Endodermal cell (in vitro differentiated cells): ENCODE data around the gene CCDC9. TPM values are rescaled to one million over a fixed set of nuclear protein-coding genes. Genes with fewer than 3 reads are reported as not detected.

Experiments used
- DNase-seq: peaks from one replicate; pipeline ENCODE4 v3.0.0-alpha.2; 2017
- H3K27ac ChIP-seq: 2 replicates; pipeline ENCODE4 v1.5.1; 2013; ENCODE audit warnings: mild to moderate bottlenecking, low read depth, low read length, moderate library complexity
- H3K27me3 ChIP-seq: 2 replicates; pipeline ENCODE4 v1.6.1; 2013; ENCODE audit warnings: mild to moderate bottlenecking, low read length, moderate library complexity; ENCODE audit not compliant: insufficient read depth, control insufficient read depth, poor library complexity, severe bottlenecking
- H3K36me3 ChIP-seq: 2 replicates; pipeline ENCODE4 v1.7.0; 2013; ENCODE audit warnings: mild to moderate bottlenecking, low read length, moderate library complexity; ENCODE audit not compliant: control insufficient read depth, insufficient read depth
- H3K4me1 ChIP-seq: one replicate; pipeline ENCODE4 v1.7.0; 2013; ENCODE audit warnings: low read length; ENCODE audit not compliant: control insufficient read depth, insufficient read depth
- H3K4me3 ChIP-seq: 2 replicates; pipeline ENCODE4 v1.5.1; 2013; ENCODE audit warnings: mild to moderate bottlenecking, low read length, moderate library complexity
- H3K9ac ChIP-seq: 2 replicates; pipeline ENCODE4 v1.6.1; 2013; ENCODE audit warnings: mild to moderate bottlenecking, low read length, moderate library complexity; ENCODE audit not compliant: poor library complexity, severe bottlenecking; ENCODE audit errors: extremely low read depth
- H3K9me3 ChIP-seq: 2 replicates; pipeline ENCODE4 v1.6.1; 2013; ENCODE audit warnings: mild to moderate bottlenecking, low read length, moderate library complexity; ENCODE audit not compliant: control insufficient read depth
- H3K27ac Mint-ChIP-seq: 2 replicates; pipeline ENCODE4 v1.8.0; 2020; ENCODE audit warnings: mixed read lengths
- H3K27me3 Mint-ChIP-seq: 2 replicates; pipeline ENCODE4 v1.8.0; 2021; ENCODE audit warnings: mild to moderate bottlenecking, mixed read lengths; ENCODE audit not compliant: insufficient read depth
- H3K36me3 Mint-ChIP-seq: 2 replicates; pipeline ENCODE4 v1.8.0; 2020; ENCODE audit warnings: low read depth, mixed read lengths
- H3K4me1 Mint-ChIP-seq: 2 replicates; pipeline ENCODE4 v1.8.0; 2020; ENCODE audit warnings: mixed read lengths
- H3K4me3 Mint-ChIP-seq: 2 replicates; pipeline ENCODE4 v1.8.0; 2020; ENCODE audit warnings: mild to moderate bottlenecking, moderate library complexity, mixed read lengths
- H3K9me3 Mint-ChIP-seq: 2 replicates; pipeline ENCODE4 v1.8.0; 2020; ENCODE audit warnings: mild to moderate bottlenecking, mixed read lengths
- CTCF ChIP-seq: fragments of 200-600 bp; sonication (generic); conservative IDR thresholded peaks from 2 replicates; pipeline ENCODE4 v1.5.0; 2021; ENCODE audit warnings: antibody characterized with exemption, mild to moderate bottlenecking
- WGBS, 2 experiments: methylation state at CpG; one replicate each; pipeline versions ENCODE4 v1.1.5 to v1.1.7; 2013; ENCODE audit warnings: missing lambda C conversion rate in 2 of 2, mixed read lengths in 1 of 2; ENCODE audit not compliant: insufficient coverage in 1 of 2, insufficient read length in 1 of 2; 5-methylcytosine and 5-hydroxymethylcytosine counted together
- total RNA-seq, 2 donors: library from RNA; stranded (reverse); fragmentation: NEBNext Ultra II Directional in 1 of 2; extraction: Animal tissue kit (Norgen Biotek cat#: 25700) in 1 of 2; gene quantifications; 2 replicates in 1 of 2; 3 replicates in 1 of 2; pipeline ENCODE4 v1.2.1, GENCODE V29; 2021

CCDC9 gene
- total RNA-seq, 2 donors from 2014 or later = 33.8 to 46.2 TPM

DNA sequence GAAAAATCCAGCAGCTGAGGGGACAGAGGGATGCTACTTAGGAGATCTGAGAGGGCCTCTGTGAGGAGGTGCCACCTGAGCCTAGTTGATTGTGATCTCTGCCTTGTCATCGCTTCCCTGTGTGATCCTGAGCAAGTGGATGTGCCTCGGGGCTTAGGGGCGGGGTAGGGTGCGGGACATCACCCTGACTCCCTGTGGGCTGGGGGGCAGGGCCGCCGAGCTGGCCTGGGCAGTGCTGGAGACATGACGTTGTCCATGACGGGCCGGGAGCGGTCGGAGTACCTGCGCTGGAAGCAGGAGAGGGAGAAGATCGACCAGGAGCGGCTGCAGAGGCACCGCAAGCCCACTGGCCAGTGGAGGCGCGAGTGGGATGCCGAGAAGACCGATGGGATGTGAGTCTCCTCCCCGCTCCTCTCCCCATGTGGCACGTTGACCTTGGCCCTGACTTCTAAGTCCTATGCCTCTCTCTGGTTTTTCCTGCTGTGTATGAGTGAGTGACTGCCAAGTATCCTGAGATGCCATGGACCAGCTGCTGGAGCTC is 10.1 kb downstream of the CCDC9 start:
- H3K36me3 ChIP-seq = peaks cover 63% of the 10 kb centered on the region
- H3K4me1 Mint-ChIP-seq = no peaks in the 10 kb centered on the region
- no peaks in the 10 kb centered on the region for H3K9me3 ChIP-seq
- H3K27ac ChIP-seq = no peak overlapping the region
- DNase-seq = no peak
- H3K4me1 ChIP-seq = no peaks in the 10 kb centered on the region
- H3K4me3 ChIP-seq = no peak overlapping the region
- H3K4me3 Mint-ChIP-seq = no peak overlapping the region
- no peaks in the 10 kb centered on the region for H3K9me3 Mint-ChIP-seq
- H3K36me3 Mint-ChIP-seq = peaks cover 63% of the 10 kb centered on the region
- 96 to 100% methylated on average over 12 to 21 of the region's 21 CpGs for WGBS, 2 experiments
- no peak for TF ChIP-seq CTCF
- no peaks in the 10 kb centered on the region for H3K27me3 ChIP-seq
- H3K27ac Mint-ChIP-seq = no peak overlapping the region
- no peak overlapping the region for H3K9ac ChIP-seq
- no peaks in the 10 kb centered on the region for H3K27me3 Mint-ChIP-seq

- no peaks in the 10 kb centered on the region for H3K27me3 ChIP-seq
- no peak for TF ChIP-seq CTCF
- peaks cover 2% of the 10 kb centered on the region for H3K4me1 Mint-ChIP-seq
- no peaks in the 10 kb centered on the region for H3K4me1 ChIP-seq
- no peaks in the 10 kb centered on the region for H3K9me3 ChIP-seq
- no peak overlapping the region for H3K9ac ChIP-seq
- no peak overlapping the region for H3K4me3 ChIP-seq
- H3K36me3 ChIP-seq = peaks cover 70% of the 10 kb centered on the region
- no peak for DNase-seq
- no peak overlapping the region for H3K4me3 Mint-ChIP-seq
- H3K27ac ChIP-seq = no peak overlapping the region
- no peak overlapping the region for H3K27ac Mint-ChIP-seq
- H3K36me3 Mint-ChIP-seq = peaks cover 59% of the 10 kb centered on the region
- no peaks in the 10 kb centered on the region for H3K9me3 Mint-ChIP-seq
- no peaks in the 10 kb centered on the region for H3K27me3 Mint-ChIP-seq
- WGBS, 2 experiments = 92 to 96% methylated on average over 14 of the region's 14 CpGs
Observed at GRCh38 chr19:47267350-47267759, 11.0 kb downstream of the CCDC9 start.

- H3K36me3 Mint-ChIP-seq = peaks cover 53% of the 10 kb centered on the region
Observed at GRCh38 chr19:47268028-47268427, 11.7 kb downstream of the CCDC9 start.

More at GRCh38 chr19:47268028-47268427, 11.7 kb downstream of the CCDC9 start:
- H3K4me3 ChIP-seq = no peak overlapping the region
- Mint-ChIP-seq H3K27ac (no peak overlapping the region), H3K27me3 (no peaks in the 10 kb centered on the region), H3K4me1 (peaks cover 8% of the 10 kb centered on the region), H3K4me3 (no peak overlapping the region), H3K9me3 (no peaks in the 10 kb centered on the region)
- TF ChIP-seq CTCF = no peak
- no peaks in the 10 kb centered on the region for H3K4me1 ChIP-seq
- H3K9me3 ChIP-seq = no peaks in the 10 kb centered on the region
- no peak for DNase-seq
- H3K36me3 ChIP-seq = peaks cover 63% of the 10 kb centered on the region
- H3K27ac ChIP-seq = no peak overlapping the region
- H3K9ac ChIP-seq = no peak overlapping the region
- no peaks in the 10 kb centered on the region for H3K27me3 ChIP-seq
- 95 to 100% methylated on average over 4 to 6 of the region's 6 CpGs for WGBS, 2 experiments
